ENCODE results near the gene DDAH1.
"Not testable (repeated sequence)": the region's sequence is repeated elsewhere in the genome, so short reads cannot be mapped to it uniquely, and the experiment has no call there.

DDAH1 gene

GRCh38 chr1:85465099-85465785 is at the start of gene DDAH1:
Gene DDAH1 (minus strand): TSS chr1:85465159. CDS start chr1:85465045, 114 bp downstream.
- DNase-seq (ENCODE audit: low read depth): no peak

GRCh38 chr1:85513998-85514397 is 49.0 kb upstream of the DDAH1 start:
- DNase-seq (ENCODE audit: low read depth): not testable (repeated sequence)

GRCh38 chr1:85504417-85504816 is 39.5 kb upstream of the DDAH1 start:
- DNase-seq (ENCODE audit: low read depth): no peak

GRCh38 chr1:85502625-85503083 is 37.7 kb upstream of the DDAH1 start:
- no peak for DNase-seq (ENCODE audit: low read depth)

- no peak for DNase-seq (ENCODE audit: low read depth)
These were observed 37.2 kb upstream of the DDAH1 start for GRCh38 chr1:85502171-85502570.

GRCh38 chr1:85501355-85501898 is 36.5 kb upstream of the DDAH1 start:
- DNase-seq (ENCODE audit: low read depth): no peak

GRCh38 chr1:85496941-85497582 is 32.1 kb upstream of the DDAH1 start:
- no peak for DNase-seq (ENCODE audit: low read depth)

- DNase-seq (ENCODE audit: low read depth): no peak
These were observed 30.6 kb upstream of the DDAH1 start for GRCh38 chr1:85495556-85495955.

GRCh38 chr1:85494904-85495266 is 29.9 kb upstream of the DDAH1 start:
- no peak for DNase-seq (ENCODE audit: low read depth)

GRCh38 chr1:85494074-85494903 is 29.3 kb upstream of the DDAH1 start:
- DNase-seq (ENCODE audit: low read depth): no peak

- DNase-seq (ENCODE audit: low read depth): no peak
These were observed 25.5 kb upstream of the DDAH1 start for GRCh38 chr1:85490270-85490985.

GRCh38 chr1:85488126-85488525 is 23.2 kb upstream of the DDAH1 start:
- DNase-seq (ENCODE audit: low read depth): no peak

GRCh38 chr1:85485516-85485915 is 20.6 kb upstream of the DDAH1 start:
- no peak for DNase-seq (ENCODE audit: low read depth)

GRCh38 chr1:85484716-85485115 is 19.8 kb upstream of the DDAH1 start:
- no peak for DNase-seq (ENCODE audit: low read depth)

- DNase-seq (ENCODE audit: low read depth): no peak
These were observed 19.3 kb upstream of the DDAH1 start for GRCh38 chr1:85484264-85484663.

- DNase-seq (ENCODE audit: low read depth): no peak
These were observed 16.7 kb upstream of the DDAH1 start for GRCh38 chr1:85481688-85482087.

GRCh38 chr1:85480566-85480965 is 15.6 kb upstream of the DDAH1 start:
- no peak for DNase-seq (ENCODE audit: low read depth)

- no peak for DNase-seq (ENCODE audit: low read depth)
These were observed 14.5 kb upstream of the DDAH1 start for GRCh38 chr1:85479491-85479890.

GRCh38 chr1:85478366-85478765 is 13.4 kb upstream of the DDAH1 start:
- no peak for DNase-seq (ENCODE audit: low read depth)

GRCh38 chr1:85475055-85475454 is 10.1 kb upstream of the DDAH1 start:
- DNase-seq (ENCODE audit: low read depth): no peak

GRCh38 chr1:85473390-85473789 is 8.4 kb upstream of the DDAH1 start:
- DNase-seq (ENCODE audit: low read depth): no peak

GRCh38 chr1:85471558-85471957 is 6.6 kb upstream of the DDAH1 start:
- DNase-seq (ENCODE audit: low read depth): no peak

All from stimulated activated CD4-positive, alpha-beta T cell treated with anti-CD3 and anti-CD28 coated beads, Interleukin-2, amount 100 ng/mL, for 4 hours (primary cell).